ES-I3 (cell line): ENCODE data around the gene TP73.

Experiments
- H3K36me3 ChIP-seq: 2 replicates; pipeline ENCODE4 v1.6.1; 2013; ENCODE audit warnings: mild to moderate bottlenecking, low read length, control low read depth, moderate library complexity; ENCODE audit not compliant: insufficient read depth
- H3K4me1 ChIP-seq: 2 replicates; pipeline ENCODE4 v1.6.1; 2013; ENCODE audit warnings: mild to moderate bottlenecking, control low read depth, low read length; ENCODE audit not compliant: insufficient read depth
- H3K9ac ChIP-seq: 2 replicates; pipeline ENCODE4 v1.6.1; 2013; ENCODE audit warnings: low read depth, mild to moderate bottlenecking, low read length, moderate library complexity
- H3K9me3 ChIP-seq: 2 replicates; pipeline ENCODE4 v1.6.1; 2013; ENCODE audit warnings: mild to moderate bottlenecking, low read length, moderate library complexity; ENCODE audit not compliant: control insufficient read depth, insufficient read depth

Gene TP73

DNA sequence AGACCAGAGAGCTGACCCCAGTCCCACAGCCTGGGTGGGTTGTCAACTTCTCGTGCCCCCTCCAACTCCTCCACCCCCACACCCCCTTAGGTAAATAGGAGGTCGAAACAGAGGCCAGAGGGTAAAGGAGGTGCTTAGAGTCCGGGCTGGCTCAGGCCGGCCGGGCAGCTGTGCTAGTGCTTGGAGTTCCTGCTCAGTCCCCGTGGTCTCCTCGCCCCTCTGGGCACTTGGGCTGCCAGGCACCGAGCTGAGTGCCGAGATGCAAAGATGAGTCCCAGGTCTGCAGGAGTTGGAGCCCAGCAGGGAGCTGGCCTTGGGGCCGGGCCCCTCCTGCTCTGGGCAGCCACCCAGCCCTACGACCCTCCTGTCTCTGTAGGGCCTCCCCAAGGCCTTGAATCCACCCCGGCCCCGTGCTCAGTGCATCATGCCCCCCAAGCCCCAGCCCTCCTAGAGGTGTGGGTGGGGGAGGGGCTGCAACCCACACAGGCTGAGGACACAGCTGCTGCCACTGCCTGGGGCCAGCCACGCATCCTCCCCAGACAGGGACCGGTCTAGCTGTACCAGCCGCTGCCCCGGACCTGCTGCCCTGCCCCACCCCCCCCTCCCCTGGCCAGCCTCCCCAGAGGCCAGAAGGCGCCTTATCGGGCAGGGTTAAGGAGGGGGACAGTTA is 122.1 kb downstream of the TP73 start:
- Histone ChIP-seq H3K4me1 (peaks cover 18% of the 10 kb centered on the region; the same call in 1 of the 2 replicates), H3K9me3 (no peaks in the 10 kb centered on the region), H3K36me3 (peaks cover 3% of the 10 kb centered on the region; the same call in 1 of the 2 replicates), H3K9ac (no peak overlapping the region)

DNA sequence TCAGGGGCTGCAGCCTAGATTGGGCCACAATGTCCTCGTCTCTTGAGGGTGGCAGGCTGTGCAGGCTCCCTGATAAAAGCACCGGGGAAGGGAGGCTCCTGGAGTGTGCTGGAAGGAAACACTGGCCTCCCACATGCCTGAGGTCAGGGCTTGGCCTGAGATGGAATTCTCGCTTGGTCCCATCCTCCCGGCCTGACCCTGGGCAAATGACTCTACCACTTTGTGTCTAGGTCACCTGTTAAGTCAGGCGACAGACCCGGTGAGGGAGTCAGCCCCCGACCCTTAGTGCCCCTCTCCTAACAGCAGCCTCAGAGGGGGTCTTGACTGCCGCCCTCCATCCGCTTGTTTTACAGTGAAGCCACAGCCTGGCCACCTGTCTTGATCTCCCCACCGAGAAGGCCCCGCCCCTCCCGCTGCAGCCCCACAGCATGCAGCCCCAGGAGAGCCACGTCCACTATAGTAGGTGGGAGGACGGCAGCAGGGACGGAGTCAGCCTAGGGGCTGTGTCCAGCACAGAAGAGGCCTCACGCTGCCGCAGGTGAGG is 122.7 kb downstream of the TP73 start:
- Histone ChIP-seq H3K9me3 (no peaks in the 10 kb centered on the region), H3K9ac (no peak overlapping the region), H3K36me3 (peaks cover 5% of the 10 kb centered on the region), H3K4me1 (peaks cover 18% of the 10 kb centered on the region; the same call in 1 of the 2 replicates)

DNA sequence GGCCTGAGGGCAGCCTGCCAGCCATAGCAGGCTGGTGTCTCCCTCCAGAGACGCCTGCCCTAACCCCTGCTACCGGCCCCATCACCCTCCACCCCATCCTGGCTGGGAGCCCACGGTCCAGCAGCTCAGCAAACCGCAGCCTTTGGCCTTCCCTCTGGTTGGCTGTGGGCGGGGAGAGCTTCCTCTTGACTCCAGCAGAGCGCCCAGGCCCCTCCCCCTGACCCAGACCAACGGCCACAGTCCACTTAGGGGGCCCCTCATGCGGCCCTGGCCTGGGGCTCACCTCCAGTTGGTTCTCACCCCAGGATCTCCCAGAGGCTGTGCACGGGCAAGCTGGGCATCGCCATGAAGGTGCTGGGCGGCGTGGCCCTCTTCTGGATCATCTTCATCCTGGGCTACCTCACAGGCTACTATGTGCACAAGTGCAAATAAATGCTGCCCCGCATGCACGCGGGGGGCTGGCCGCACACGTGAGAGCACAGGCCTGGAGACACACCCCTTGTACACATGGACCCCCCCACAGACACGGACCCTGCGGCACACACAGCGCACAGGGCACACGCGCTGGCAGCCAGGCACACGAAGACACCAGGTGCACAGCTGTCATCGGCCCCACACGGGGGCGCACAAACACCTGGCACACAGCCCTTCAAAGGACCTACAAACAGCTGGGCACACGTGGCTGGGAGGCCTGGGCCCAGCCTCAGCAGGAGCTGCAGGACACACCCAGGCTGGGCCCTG is 123.3 kb downstream of the TP73 start:
- H3K9me3 ChIP-seq, result no peaks in the 10 kb centered on the region
- H3K9ac ChIP-seq, result no peak overlapping the region
- peaks cover 9% of the 10 kb centered on the region for H3K36me3 ChIP-seq
- H3K4me1 ChIP-seq, result peaks cover 18% of the 10 kb centered on the region; the same call in 1 of the 2 replicates

DNA sequence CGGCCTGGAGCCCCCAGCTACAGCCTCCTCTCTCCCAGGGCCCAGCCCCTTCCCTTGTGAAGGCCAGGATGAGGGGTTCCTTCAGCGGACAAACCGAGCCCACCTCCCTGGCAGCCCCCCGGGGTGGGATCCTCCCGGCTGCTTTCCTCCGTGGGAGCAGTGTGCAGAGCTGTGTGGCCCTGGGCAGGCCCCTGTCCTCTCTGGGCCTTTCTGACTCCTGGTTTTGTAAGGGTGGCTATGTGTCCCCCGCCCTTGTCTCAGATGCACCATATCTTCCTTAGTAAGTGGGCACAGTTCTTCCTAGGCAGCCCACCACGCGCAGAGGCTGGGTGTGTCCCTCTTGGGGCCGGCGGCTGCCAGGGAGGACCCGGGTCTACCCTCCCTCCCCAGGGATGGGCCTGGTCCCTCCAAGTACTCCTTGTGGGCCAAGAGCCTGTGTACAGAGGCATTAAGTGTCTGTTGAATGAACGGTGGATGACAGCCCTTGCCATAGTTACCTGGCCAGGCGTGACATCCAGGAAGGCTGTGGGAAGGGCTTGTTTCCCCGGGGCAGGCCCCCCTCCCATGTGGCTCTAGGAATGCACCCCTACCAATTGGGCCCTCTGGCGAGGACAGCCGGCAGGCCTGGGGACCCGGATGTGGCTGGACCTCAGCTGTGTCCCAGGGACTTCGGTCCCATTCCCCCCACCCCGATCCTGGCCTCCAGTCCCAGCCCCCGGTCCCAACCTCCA is 124.1 kb downstream of the TP73 start:
- no peaks in the 10 kb centered on the region for H3K9me3 ChIP-seq
- peaks cover 15% of the 10 kb centered on the region; the same call in 1 of the 2 replicates for H3K4me1 ChIP-seq
- peaks cover 9% of the 10 kb centered on the region for H3K36me3 ChIP-seq
- H3K9ac ChIP-seq, result no peak overlapping the region

DNA sequence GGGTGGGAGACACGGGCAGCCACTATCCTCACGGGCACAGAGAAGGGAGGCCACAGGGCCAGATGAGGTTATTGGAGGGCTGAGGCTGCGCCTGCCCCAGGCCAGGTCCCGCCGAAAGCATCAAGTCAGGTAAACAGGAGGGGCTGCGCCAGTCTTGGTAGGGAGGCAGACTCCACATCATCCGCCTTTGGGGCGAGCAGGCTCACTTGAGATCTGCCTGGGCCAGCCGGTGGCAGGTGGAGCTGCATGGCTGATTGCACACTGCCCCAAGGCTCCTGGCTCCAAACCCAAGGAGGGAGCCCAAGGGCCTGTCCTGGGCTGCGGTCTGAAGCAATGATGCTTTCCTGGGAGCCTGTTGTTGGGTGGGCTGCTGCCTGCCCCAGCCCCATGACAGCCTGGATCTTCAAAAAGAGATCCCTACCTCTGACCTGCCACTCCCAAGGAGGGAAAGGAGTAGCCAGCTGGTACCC is 124.8 kb downstream of the TP73 start:
- peaks cover 14% of the 10 kb centered on the region; the same call in 1 of the 2 replicates for H3K4me1 ChIP-seq
- no peaks in the 10 kb centered on the region for H3K9me3 ChIP-seq
- H3K36me3 ChIP-seq, result peaks cover 11% of the 10 kb centered on the region
- H3K9ac ChIP-seq, result no peak overlapping the region

DNA sequence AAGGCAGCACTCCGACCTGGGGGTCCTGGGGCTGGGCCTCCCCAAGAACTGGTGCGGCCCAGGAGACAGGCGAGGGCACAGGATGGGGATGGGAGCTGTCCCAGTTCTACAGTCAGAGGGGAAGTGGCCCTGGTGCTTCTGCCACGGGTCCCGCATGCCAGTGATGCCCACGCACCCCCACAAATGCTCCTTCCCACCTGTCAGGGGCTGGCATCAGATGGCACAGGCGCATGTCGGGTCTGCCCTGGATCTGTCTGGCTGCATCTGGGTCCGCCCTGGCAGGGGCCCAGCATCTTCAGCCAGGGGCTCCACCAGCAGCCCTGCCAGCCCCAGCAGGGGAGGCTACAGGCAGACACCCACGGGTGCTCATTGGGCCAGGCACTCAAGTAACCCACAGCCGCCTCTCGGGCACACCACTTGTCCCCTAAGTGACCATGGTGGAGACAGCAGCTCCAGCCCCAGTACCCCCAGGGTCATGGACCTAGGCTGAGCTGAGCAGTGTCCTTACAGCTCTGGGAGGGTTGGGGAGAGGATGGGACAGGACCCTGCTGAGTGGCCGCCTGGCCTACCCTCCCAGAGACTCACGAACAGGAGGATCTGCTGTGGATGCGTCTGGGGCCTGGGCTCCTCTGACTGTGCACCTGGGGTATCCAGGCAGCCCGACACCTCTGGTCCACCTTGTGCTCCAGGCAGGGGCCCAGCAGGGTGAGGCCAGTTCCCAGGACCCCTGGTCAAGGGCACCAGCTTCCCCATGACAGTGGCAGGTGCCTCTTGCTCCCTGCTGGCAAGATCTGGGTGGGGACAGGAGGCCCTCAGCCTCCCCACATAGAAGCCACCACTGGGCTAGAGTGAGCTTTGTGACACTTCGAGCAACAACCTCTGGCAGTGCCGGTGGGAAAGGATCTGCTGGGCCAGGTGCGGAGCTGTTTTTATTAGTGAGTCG is 125.6 kb downstream of the TP73 start:
- no peak overlapping the region for H3K9ac ChIP-seq

DNA sequence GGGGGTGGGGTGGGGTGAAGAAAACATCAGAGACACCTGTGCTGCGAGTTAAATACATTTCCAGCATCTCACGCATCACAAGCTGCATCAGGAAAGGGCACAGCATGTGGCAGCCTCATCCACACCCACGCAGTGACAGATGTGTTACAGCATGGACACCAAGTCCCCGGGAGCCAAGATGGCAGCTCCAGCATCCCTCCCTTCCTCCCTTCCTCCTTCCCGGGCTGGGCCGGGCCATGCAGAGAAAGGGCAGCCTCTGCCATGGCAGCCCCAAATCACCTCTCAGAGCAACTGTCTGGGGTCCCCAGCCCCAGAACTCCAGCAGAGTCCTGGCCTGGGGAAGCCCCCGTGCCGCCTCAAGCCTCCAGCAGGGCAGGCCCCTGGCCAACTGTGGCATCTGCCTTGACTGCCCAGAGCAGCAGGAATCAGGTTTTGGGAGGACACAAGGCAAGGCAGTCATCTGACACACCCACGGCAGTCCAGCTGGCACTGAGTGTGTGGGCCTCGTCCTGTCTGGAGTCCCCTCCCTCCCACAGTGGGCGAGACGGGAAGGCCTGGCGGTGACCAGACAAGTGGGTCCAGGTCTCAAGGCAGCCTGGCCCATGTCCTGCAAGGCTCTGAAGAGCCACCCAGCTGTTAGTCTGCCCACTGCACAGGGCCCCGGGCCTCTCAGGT is 126.4 kb downstream of the TP73 start:
- peaks cover 14% of the 10 kb centered on the region; the same call in 1 of the 2 replicates for H3K4me1 ChIP-seq
- H3K9ac ChIP-seq, result no peak overlapping the region
- peaks cover 24% of the 10 kb centered on the region for H3K36me3 ChIP-seq
- H3K9me3 ChIP-seq, result no peaks in the 10 kb centered on the region

More for the DNA sequence above, 125.6 kb downstream of the TP73 start:
- H3K9me3 ChIP-seq, result no peaks in the 10 kb centered on the region
- H3K4me1 ChIP-seq, result peaks cover 14% of the 10 kb centered on the region; the same call in 1 of the 2 replicates
- H3K36me3 ChIP-seq, result peaks cover 17% of the 10 kb centered on the region

DNA sequence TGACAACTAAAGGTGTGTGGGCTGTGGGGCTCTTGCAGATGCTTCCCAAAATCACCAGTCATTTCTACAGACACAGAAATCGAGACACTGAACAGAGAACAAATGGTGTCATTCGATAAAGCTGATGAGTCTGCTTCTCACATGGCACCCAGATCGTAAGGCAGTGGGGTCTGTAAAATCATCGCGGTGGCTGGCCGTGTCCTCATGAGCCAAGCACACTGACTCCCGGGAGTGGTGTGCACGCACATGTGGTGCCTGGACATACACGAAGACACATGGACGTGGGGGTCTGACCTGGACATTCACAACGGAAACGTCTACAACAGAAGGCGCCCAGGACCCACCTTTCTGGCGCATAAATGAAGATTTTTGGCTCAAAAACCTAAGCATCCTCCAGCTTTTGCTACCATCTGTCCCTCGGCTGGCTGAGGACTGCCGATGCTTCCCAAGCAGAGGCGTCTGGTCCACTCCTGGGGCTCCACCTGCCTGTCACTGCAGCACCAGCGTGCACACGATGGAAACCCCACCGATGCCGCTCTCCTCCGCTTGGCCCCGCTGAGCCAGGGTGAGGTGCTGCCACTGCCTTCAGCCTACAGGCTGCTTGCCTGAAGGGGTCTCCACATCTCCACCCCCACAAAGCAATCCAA is 127.1 kb downstream of the TP73 start:
- no peaks in the 10 kb centered on the region for H3K9me3 ChIP-seq
- peaks cover 31% of the 10 kb centered on the region for H3K36me3 ChIP-seq
- peaks cover 12% of the 10 kb centered on the region; the same call in 1 of the 2 replicates for H3K4me1 ChIP-seq
- no peak overlapping the region for H3K9ac ChIP-seq

DNA sequence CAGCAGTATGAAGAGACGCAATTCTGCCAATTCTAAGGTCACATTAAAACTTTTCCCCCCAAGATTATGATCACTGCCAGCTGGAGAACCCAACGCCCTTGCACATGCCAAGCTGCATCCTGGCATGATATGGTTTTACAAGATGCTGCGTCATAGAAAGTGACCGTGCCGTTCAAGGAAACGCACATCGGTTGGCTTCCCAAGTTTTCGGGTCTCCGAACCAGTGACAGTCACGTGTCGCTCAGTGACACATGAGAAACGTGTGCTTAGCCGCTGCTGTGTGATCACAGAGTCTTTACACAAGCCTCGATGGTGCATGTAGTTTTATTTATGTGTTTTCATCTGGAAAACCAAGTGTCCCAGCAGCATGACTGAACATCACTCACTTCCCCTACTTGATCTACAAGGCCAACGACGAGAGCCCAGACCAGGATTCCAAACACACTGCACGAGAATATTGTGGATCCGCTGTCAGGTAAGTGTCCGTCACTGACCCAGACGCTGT is 127.6 kb downstream of the TP73 start:
- Histone ChIP-seq H3K4me1 (peaks cover 9% of the 10 kb centered on the region; the same call in 1 of the 2 replicates), H3K9ac (no peak overlapping the region), H3K9me3 (no peaks in the 10 kb centered on the region), H3K36me3 (peaks cover 35% of the 10 kb centered on the region)

DNA sequence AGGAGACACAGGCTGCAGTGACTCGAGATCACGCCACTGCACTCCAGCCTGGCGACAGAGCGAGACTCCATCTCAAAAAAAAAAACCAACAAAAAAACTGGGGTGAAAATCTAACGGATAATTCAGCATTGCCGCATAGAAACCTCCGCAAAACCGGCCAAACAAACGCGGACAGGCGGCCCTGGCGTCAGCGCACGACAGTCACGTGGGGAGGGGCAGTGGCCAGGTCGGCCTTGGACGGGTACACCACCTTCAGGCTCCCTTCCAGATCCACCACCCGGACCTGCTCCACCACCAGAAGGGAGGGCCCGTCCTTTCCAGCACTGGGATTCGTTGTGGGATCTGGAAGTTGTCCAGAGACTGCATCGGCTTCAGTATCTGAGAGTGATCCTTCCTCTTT is 128.6 kb downstream of the TP73 start:
- no peaks in the 10 kb centered on the region for H3K9me3 ChIP-seq
- peaks cover 37% of the 10 kb centered on the region for H3K36me3 ChIP-seq
- H3K9ac ChIP-seq, result no peak overlapping the region
- H3K4me1 ChIP-seq, result no peaks in the 10 kb centered on the region; the same call in 1 of the 2 replicates

DNA sequence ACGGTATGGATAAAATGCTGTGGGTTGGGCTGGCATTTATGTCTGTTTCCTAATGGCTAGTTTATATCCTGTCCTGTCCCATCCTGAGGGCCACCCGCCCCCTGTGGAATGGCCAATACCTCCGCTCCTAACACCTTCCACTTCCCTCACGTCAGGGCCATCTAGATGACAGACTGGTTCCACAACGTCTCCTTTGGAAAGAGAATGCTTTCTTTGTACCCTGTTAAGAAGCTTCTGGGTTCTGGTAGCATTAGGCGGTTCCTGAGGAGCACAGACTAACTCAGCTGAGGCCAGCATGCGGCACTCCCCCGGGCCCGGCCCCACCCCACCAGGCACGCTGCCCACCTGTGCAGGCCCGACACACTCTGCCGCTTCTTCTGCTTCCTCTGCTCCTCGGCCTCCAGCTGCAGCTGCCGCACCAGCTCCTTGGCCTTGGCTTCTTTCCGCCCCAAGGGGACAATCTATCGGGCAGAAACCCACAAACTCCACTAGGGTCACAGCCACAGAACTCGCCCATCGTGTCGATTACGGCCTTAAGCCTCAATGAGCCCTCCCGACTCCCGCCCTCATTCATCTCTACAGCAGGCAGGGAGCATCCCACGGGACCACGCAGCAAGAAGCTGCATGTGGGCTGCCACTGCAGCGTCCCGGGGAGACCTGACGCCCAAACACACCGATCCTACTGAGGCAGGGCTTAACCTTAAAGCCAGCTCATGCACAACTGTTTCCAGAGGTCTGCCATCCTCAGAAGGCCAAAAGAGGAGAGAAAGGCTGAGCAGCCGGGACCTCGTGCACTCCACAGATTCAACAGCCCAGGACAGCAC is 131.5 kb downstream of the TP73 start:
- Histone ChIP-seq H3K9me3 (no peaks in the 10 kb centered on the region), H3K4me1 (no peaks in the 10 kb centered on the region), H3K9ac (no peak overlapping the region), H3K36me3 (peaks cover 38% of the 10 kb centered on the region)

DNA sequence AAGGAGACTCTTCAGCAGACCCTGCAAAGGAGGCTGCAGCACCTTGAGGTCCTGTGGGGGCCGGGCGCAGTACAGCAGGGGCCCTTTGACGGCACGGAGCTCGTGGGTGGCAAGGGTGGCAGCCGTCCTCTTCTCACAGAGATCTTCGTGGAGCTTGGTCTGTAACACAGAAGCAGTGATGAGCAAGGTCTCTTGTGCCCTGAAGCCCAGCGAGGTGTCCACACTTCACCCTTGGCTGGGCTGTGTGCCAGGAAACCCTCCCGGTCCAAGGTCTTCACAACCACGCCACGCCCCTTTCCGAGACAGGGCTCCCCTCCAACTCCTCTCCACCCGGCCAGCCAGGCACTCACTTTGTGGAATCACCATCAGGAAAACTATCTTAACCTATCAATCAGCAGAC is 132.7 kb downstream of the TP73 start:
- Histone ChIP-seq H3K9ac (no peak overlapping the region), H3K9me3 (no peaks in the 10 kb centered on the region), H3K36me3 (peaks cover 33% of the 10 kb centered on the region), H3K4me1 (peaks cover 6% of the 10 kb centered on the region)
